HEK293 (cell line): Measurements from ENCODE around the gene C2CD2.

Source experiments
- CTCF ChIP-seq: fragments of 450-650 bp; formaldehyde crosslinking; IDR thresholded peaks from 2 replicates; pipeline ENCODE4 v1.5.1; 2016; ENCODE audit warnings: missing biosample characterization, missing genetic modification characterization
- FEZF1 ChIP-seq: fragments of 450-650 bp; formaldehyde crosslinking; IDR thresholded peaks from 2 replicates; pipeline ENCODE4 v1.5.1; 2016; ENCODE audit warnings: missing biosample characterization, missing genetic modification characterization
- ZNF2 ChIP-seq: fragments of 450-650 bp; formaldehyde crosslinking; IDR thresholded peaks from 2 replicates; pipeline ENCODE4 v1.5.1; 2016; ENCODE audit warnings: missing biosample characterization, missing genetic modification characterization
- ZNF248 ChIP-seq: fragments of 450-650 bp; formaldehyde crosslinking; IDR thresholded peaks from 2 replicates; pipeline ENCODE4 v1.5.1; 2017; ENCODE audit warnings: missing biosample characterization, missing genetic modification characterization
- ZNF311 ChIP-seq: fragments of 450-650 bp; formaldehyde crosslinking; IDR thresholded peaks from 2 replicates; pipeline ENCODE4 v1.5.1; 2017; ENCODE audit warnings: missing biosample characterization, missing genetic modification characterization, borderline replicate concordance

DNA sequence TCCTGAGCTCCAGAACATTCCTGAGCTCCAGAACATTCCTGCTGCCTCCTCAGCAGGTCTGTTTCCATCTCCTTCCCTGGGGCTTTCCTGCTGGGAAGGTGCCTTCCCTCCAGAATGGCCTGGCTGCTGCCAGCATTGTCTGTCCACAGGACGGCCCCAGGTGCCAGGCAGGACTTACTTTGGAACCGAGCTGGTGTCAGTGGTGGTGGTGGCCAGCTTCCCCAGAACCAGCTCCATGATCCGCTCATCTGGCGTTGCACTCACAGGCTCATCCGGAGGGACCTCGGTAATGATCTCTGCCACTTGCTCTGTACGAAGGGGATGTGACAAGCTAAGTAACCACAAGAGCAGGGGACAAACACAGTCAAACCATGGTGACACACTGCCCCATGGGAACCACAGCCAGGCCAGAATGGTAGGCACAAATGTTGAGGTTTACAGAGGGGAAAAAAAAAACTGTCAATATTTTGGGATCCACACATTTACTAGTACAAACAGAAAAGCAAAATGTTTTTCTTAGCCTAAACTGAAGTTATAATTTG lies 116.0 kb downstream of the C2CD2 start:
- TF ChIP-seq ZNF311 (tag by site-specific recombination) (no peak), ZNF2 (tag by site-specific recombination) (no peak), ZNF248 (tag by site-specific recombination) (no peak), CTCF (tag by site-specific recombination) (no peak), FEZF1 (no peak)
